OCI-M2 (cell line): Measurements from ENCODE around the gene GRM4.

ENCODE experiments used
- DNase-seq: peaks from one replicate; lab custom pipeline; 2025; ENCODE audit not compliant: unreplicated experiment; lab: John Stamatoyannopoulos, UW

GRM4 gene

DNA sequence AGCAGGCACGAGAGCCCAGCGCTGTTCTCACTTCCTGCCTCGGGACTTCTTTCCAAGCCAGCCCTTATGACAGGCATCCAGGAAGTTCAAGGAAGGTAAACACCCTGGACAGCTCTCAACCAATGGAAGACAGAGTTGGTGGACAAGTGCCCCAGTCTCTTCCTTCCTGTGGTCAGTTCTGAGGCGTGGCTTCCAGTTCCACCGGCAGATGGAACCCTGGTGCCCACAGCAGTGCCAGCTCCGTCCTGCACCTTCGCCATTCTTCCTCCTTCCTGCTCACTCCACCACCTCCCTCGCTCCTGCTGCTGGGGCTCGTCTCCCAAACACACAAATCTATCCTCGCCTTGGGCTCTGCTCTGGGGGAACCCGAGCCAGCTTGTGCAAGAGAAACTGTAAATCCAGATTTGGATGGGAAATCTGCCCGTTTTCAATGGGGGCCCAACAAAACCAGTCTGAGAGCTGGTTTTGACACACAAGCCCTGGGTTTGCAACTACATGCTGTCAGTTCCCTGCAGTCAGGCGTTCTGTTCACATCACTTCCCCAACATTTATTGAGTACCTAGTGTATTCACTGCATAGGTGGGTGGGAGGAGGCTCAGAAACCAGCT, 162.7 kb downstream of the GRM4 start:
- DNase-seq: no peak

- no peak for DNase-seq
Observed at GRCh38 chr6:33981861-33982260, 164.0 kb downstream of the GRM4 start.

- no peak for DNase-seq
Observed at GRCh38 chr6:33981421-33981820, 164.5 kb downstream of the GRM4 start.

DNA sequence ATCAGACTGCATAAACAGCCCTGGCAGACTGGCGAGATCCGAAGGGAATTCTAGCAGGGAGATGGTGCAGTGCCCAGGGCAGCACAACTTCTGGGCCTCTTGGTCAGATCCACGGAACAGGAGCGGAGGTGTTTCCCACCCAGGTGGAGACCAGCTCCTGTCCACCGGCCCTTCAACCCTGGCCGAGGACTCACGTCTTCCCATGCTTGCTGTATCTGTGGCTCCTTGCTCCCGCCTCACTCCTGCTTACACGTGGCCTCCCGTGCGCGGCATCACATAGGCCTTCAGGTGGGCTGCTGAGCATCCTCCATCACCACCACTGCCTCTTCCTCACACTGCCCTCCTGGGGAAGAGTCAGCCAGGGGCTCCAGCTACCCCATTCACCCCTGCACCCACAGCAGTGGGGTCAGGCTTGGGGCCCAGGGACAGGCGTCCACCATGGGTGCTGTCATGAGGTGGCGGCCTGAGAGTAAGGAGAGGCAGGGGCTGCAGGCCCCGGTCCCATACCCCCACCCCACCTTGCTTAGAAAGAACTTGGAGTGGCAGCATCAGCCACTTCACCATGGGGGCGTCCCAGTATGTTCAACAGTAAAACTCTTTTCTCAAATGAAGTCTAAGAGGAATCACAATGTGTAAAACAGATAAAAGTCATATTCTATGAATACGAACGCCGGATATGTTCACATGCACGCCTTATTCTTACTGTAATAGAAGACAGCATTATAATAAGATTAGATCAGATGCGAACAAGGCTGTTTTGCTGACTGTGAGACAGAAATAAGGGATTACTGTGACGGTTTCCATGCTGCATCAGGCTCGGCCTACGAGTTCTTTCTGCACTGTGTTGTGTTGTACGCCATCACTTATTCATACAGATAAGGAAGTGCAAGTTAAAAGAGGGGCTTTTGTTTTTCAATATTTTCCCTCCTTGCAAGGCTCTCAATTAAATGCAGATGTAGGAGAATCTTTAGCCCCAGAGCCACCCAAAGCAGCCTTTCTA, 165.4 kb downstream of the GRM4 start:
- DNase-seq: no peak

GRCh38 chr6:33979750-33980149, 166.1 kb downstream of the GRM4 start:
- DNase-seq: no peak

DNA sequence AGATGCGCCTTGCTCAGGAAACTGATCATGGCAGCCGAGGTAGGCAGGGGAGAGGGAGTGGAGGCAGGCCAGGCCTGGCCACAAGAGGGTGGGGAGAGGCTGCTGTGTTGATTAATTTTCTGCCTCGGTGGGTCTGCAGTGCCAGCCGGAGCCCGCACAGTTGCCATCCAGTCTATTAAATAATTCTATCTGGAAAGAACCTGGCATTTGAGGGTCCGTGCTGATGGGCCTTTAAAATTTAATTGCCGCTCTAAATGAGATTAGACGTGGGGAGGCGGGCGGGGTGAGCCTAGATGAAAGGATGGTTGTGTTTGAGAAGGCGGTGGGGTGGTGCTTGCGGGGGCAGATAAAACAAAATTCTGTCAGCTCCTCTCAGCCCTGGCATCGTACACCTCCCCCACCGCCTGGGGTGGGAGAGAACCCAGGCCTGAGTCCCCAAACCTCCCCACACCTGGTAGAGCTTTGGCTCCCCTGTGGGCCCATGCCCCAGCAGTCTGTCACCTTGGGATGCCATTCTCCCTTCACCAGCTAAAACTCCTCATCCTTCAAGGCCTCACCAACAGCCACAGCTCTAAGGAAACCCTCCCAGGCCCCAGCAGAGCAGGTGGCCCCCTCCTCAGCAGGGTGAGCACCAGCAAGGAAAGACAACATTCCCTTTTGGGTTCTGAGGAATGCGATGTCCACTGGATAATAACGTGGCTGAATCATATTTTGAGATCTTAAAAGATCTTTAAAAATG, 167.3 kb downstream of the GRM4 start:
- no peak for DNase-seq

DNA sequence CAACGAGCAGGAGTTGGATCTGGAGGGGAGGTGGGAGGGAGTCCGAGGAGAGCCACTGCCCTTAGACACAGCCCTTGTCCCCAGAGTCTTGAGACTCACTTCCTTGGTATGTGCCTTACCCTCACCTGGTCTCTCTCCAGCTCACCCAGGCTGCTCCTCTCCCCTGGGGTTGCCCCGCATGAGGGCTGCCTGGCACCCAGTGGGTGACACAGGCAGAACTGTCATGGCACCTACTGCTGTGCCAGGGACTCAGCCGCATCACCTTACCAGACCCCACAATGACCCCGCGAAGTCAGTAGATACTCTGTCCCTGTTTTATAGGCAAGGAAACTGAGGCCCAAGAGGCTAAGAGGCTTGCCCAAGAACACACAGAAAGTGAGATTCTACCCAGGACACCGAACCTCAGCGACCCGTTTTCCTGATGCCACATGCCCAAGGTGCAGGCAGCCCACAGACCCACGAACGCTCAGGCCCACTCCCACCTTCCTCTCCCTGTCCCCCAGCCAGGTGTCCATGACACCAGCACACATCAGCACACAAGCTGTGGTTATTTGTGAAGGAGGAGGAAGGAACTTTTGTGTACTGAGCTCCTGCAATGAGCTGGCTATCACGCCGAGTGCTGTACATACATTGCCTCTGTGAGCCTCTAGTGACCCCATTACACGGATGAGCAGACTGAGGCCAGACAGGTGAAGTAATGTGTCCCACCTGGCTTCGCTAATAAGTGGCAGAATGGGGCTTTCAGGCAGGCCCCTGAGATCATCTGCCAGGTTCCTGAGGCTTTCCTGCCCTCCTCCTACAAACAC, 168.1 kb downstream of the GRM4 start:
- no peak for DNase-seq

- DNase-seq: no peak
Observed at GRCh38 chr6:33976437-33977360, 169.2 kb downstream of the GRM4 start.

DNA sequence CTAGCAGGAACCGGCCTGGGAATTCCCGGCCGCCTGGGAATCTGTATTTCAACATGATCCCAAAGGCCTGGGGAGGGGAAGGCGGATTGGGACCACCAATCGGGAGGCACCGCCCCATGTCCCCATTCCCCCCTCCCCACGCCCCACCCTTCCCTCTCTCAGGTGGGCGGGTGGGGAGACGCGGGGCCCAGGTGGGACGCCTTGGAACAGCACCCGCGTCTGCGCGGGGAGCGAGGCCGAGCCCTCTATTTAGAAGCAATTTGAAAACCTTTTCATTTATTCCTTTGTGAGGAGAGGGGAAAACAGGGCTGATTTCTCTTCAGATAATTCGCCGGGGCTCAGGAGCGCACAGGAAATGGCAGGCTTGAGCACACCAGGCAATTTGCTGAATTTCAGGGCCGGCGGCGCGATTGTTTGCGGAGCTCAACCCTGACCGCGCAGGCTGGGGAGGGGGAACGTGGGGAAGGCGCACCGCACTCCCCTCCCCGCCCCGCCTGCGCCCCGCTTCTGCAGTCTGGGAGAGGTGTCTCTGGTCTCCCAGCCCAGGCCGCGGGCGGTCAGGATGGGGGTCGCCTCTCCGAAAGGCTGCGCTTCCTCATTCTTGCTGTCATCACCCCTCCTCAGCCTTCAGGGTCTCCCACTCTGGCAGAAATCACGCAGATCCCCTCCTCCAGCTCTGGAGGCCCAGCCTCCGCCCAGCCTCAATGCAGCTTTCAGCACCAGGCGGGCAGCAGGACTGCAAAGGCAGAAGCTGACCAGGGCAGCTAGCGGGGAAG, 170.0 kb downstream of the GRM4 start:
- DNase-seq: no peak

DNA sequence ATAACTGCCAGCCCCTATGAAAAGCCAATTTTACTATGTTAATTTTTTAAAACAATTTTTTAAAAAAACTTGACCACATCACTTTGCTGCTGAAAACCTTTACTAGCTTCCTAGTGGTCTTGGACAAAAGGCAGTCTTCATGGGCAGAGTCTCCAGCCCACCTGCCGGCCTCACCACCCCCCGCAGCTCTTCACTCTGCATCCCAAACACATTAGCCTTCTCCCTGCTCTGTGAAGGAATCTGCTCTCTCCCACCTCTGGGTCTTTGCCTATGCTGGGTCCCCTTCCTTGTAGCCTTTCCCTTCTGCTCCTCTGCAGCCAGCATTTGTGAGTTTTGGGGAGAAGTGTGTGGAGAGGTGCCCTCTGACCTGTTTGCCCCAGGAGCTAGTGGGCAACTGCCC, 171.4 kb downstream of the GRM4 start:
- DNase-seq: no peak

DNA sequence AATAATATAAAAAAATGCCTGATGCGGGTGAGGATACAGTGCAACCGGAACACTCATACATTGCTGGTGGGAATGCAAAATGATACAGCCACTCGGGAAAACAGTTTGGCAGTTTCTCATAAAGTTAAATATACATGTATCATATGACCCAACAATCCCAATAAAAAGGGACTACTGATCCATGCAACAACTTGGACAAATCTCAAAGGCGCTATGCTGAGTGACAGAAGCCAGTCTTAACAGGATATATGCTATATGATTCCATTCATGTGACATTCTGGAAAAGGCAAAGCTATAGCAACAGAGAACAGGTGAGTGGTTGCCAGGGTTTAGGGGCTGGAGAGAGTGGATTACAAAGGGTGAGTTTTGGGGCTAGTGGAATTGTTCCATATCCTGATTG, 171.9 kb downstream of the GRM4 start:
- no peak for DNase-seq

DNA sequence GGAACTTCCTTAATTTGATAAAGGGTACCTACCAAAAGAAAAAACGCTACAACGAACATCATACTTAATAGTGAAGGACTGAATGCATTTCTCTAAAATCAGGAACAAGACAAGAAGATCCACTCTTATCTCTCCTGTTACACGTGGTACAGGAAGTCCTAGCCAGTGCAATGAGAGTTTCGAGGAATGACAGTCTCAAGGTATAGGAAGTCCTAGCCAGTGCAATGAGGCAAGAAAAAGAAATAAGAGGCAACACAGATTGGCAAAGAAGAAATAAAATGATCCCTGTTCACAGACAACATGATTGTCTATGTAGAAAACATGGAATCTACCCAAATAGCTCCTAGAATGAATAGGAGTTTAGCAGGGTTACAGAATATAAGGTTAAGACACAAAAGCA, 174.3 kb downstream of the GRM4 start:
- DNase-seq: no peak
